K562 (cell line): ENCODE data around the gene ADORA1. TPM values are rescaled to one million over a fixed set of nuclear protein-coding genes. Genes with fewer than 3 reads are reported as not detected.

Source experiments
- ATAC-seq: fragments of 200-7000 bp; cut with Tn5 transposase; 3 replicates; pipeline ENCODE4 v1.9.1; 2020; ENCODE audit warnings: moderate library complexity
- BruUV-seq: library from RNA; stranded (reverse); fragments of 400-500 nt; replicated peaks from 2 replicates; lab custom pipeline; 2021; lab: Mats Ljungman, UMichigan
- CTCF ChIA-PET: fragments of 300-600 bp; formaldehyde crosslinking; extraction: SDS; loops from one replicate; lab custom pipeline; 2021; ENCODE audit warnings: low intra/inter-chr PET ratio; lab: Yijun Ruan, JAX
- POLR2A ChIA-PET: fragments of 300-600, 350-650 bp; sonication (Branson Sonifier 250); formaldehyde crosslinking; extraction: SDS; loops from one replicate; lab custom pipeline; 2021; ENCODE audit warnings: antibody characterized with exemption, inconsistent platforms; lab: Yijun Ruan, JAX
- DNase-seq, 4 experiments: peaks; one replicate each; pipeline versions ENCODE4 v3.0.0 to v3.0.0-alpha.2; 2011 to 2018; ENCODE audit warnings: low spot score in 3 of 4, mixed read lengths in 3 of 4; ENCODE audit errors: extremely low read depth in 1 of 4
- FAIRE-seq: peaks from 2 replicates; lab custom pipeline; 2011; peaks lifted over from hg19 to GRCh38; lab: Jason Lieb, UNC
- H2AFZ ChIP-seq: 2 replicates; pipeline ENCODE4 v1.6.0; 2011; ENCODE audit warnings: low read depth, low read length, control low read depth, inconsistent platforms
- H3K27ac ChIP-seq: fragments of 200-600 bp; 3 replicates; pipeline ENCODE4 v1.8.0; 2011; ENCODE audit warnings: low read depth, mild to moderate bottlenecking, control low read depth, inconsistent platforms, low read length, moderate library complexity, mixed read lengths; ENCODE audit errors: extremely low read depth
- H3K27me3 ChIP-seq, 2 experiments: fragments of 300-600 bp in 1 of 2; 2 replicates in 1 of 2; 3 replicates in 1 of 2; pipeline versions ENCODE4 v1.6.0 to v1.8.0; 2011; ENCODE audit warnings: inconsistent platforms in 2 of 2, low read length in 2 of 2, mild to moderate bottlenecking in 1 of 2, mixed read lengths in 1 of 2, moderate library complexity in 1 of 2; ENCODE audit not compliant: control insufficient read depth in 2 of 2, insufficient read depth in 2 of 2
- H3K36me3 ChIP-seq: fragments of 300-600 bp; 3 replicates; pipeline ENCODE4 v1.8.0; 2011; ENCODE audit warnings: mild to moderate bottlenecking, low read length, inconsistent platforms; ENCODE audit not compliant: control insufficient read depth, insufficient read depth
- H3K4me1 ChIP-seq, 2 experiments: fragments of 200-600 bp in 1 of 2; replicated peaks in 1 of 2; 2 replicates in 1 of 2; 3 replicates in 1 of 2; pipeline versions ENCODE4 v1.5.1 to v1.8.0; 2011; ENCODE audit warnings: inconsistent platforms in 2 of 2, low read length in 2 of 2, mild to moderate bottlenecking in 1 of 2, mixed read lengths in 1 of 2, moderate library complexity in 1 of 2; ENCODE audit not compliant: control insufficient read depth in 2 of 2, insufficient read depth in 2 of 2
- H3K4me2 ChIP-seq: 2 replicates; pipeline ENCODE4 v1.6.1; 2011; ENCODE audit warnings: low read length, control low read depth, inconsistent platforms, mixed read lengths; ENCODE audit not compliant: insufficient read depth
- H3K4me3 ChIP-seq: fragments of 200-600 bp; sonication (generic), shearing (Covaris generic); 2 replicates; pipeline ENCODE4 v1.5.1; 2016; ENCODE audit warnings: control low read depth, inconsistent platforms
- H3K79me2 ChIP-seq: fragments of 200-600 bp; 3 replicates; pipeline ENCODE4 v1.8.0; 2011; ENCODE audit warnings: low read length, inconsistent platforms; ENCODE audit not compliant: control insufficient read depth, insufficient read depth
- H3K9ac ChIP-seq, 2 experiments: 2 replicates each; pipeline versions ENCODE4 v1.6.0 to v1.6.1; 2011; ENCODE audit warnings: low read depth in 2 of 2, low read length in 2 of 2, control low read depth in 1 of 2, inconsistent platforms in 1 of 2, mild to moderate bottlenecking in 1 of 2, mixed read lengths in 1 of 2; ENCODE audit not compliant: insufficient read depth in 1 of 2
- H3K9me1 ChIP-seq: one replicate; pipeline ENCODE4 v1.6.0; 2011; ENCODE audit warnings: inconsistent platforms, mild to moderate bottlenecking, low read length, moderate library complexity; ENCODE audit not compliant: control insufficient read depth, insufficient read depth
- H3K9me3 ChIP-seq: replicated peaks from 2 replicates; pipeline ENCODE4 v1.5.1; 2011; ENCODE audit warnings: low read depth, low read length, inconsistent platforms; ENCODE audit not compliant: control insufficient read depth, insufficient read depth
- H4K20me1 ChIP-seq: replicated peaks from 2 replicates; pipeline ENCODE4 v1.6.1; 2011; ENCODE audit warnings: low read length, inconsistent platforms, mixed read lengths; ENCODE audit not compliant: control insufficient read depth, insufficient read depth
- CHD2 ChIP-seq: IDR thresholded peaks from 2 replicates; pipeline ENCODE4 v1.6.1; 2011; ENCODE audit warnings: low read depth, low read length
- ESRRA ChIP-seq: fragments of 450-650 bp; IDR thresholded peaks from 2 replicates; pipeline ENCODE4 v1.6.1; 2014; ENCODE audit warnings: low read depth, mild to moderate bottlenecking, moderate library complexity, borderline replicate concordance
- FUS ChIP-seq: fragments of 200-400 bp; formaldehyde crosslinking; optimal IDR thresholded peaks from 2 replicates; pipeline ENCODE3; 2017; ENCODE audit warnings: low read depth, low read length
- HES1 ChIP-seq: fragments of 450-650 bp; IDR thresholded peaks from 2 replicates; pipeline ENCODE4 v1.6.1; 2016; ENCODE audit warnings: low read depth, mild to moderate bottlenecking, moderate library complexity
- MEIS2 ChIP-seq: fragments of 450-650 bp; IDR thresholded peaks from 2 replicates; pipeline ENCODE4 v1.6.1; 2014; ENCODE audit warnings: mild to moderate bottlenecking; ENCODE audit not compliant: partially characterized antibody
- NCOA2 ChIP-seq, 2 experiments: fragments of 450-650 bp; IDR thresholded peaks; 2 replicates each; pipeline ENCODE4 v1.6.1; 2018; ENCODE audit warnings: mild to moderate bottlenecking in 2 of 2, moderate library complexity in 1 of 2; ENCODE audit not compliant: partially characterized antibody in 2 of 2
- SMC3 ChIP-seq: conservative IDR thresholded peaks from 2 replicates; pipeline ENCODE4 v1.6.1; 2011; ENCODE audit warnings: low read depth, low read length, improper control_type of control experiment; ENCODE audit not compliant: insufficient read depth
- SPI1 ChIP-seq: IDR thresholded peaks from 2 replicates; pipeline ENCODE4 v1.6.1; 2011; ENCODE audit warnings: low read depth, low read length, control low read depth, borderline replicate concordance
- ZKSCAN3 ChIP-seq: fragments of 250-450 bp; sonication (Bioruptor Pico); IDR thresholded peaks from 2 replicates; pipeline ENCODE4 v1.4.0; 2020
- WGBS: fragments of 100-300 bp; shearing (Covaris generic); methylation state at CpG from one replicate; pipeline ENCODE4 v1.1.6; 2016; ENCODE audit warnings: low coverage, mixed read lengths; ENCODE audit not compliant: insufficient coverage; ENCODE audit errors: missing lambda C conversion rate; 5-methylcytosine and 5-hydroxymethylcytosine counted together
- in situ Hi-C: fragments of 300-500 bp; cut with MboI; formaldehyde crosslinking; loops from 4 replicates; pipeline ENCODE4 v1.15.0; 2018; ENCODE audit warnings: inconsistent platforms, mixed read lengths
- intact Hi-C: fragments of 100-400 bp; cut with micrococcal nuclease; formaldehyde crosslinking; loops from 2 replicates; pipeline ENCODE4 v1.14.2; 2022
- polyA plus RNA-seq, 8 experiments: library from polyadenylated mRNA; depleted of rRNA in 4 of 8; stranded (reverse) in 5 of 8; unstranded in 3 of 8; fragments of >200 nt; fragmentation: Nextera tagmentation in 2 of 8; fragmentation: Illumina TruSeq in 1 of 8; extraction: Ambion mirVana in 2 of 8; extraction: Trizol in 1 of 8; gene quantifications; 2 replicates each; pipeline versions ENCODE4 v1.2.1 to v1.2.3, GENCODE V29; 2011 to 2014; ENCODE audit warnings: inconsistent platforms in 1 of 8, missing spikeins in 1 of 8
- total RNA-seq, 7 experiments: library from RNA; depleted of rRNA in 6 of 7; stranded (reverse); fragments of >200 nt in 6 of 7; fragmentation: Illumina TruSeq in 2 of 7; extraction: Trizol in 2 of 7; gene quantifications; 2 replicates each; pipeline versions ENCODE4 v1.2.1 to v1.2.3, GENCODE V29; 2011 to 2021; ENCODE audit warnings: low replicate concordance in 1 of 7

The ADORA1 gene
- total and polyA plus RNA-seq, 9 of the 15 experiments (the other 6 are each of a cell fraction or from before 2014, with no cell fraction given) = not detected

GRCh38 chr1:203084588-203085527 lies 42.7 kb upstream of the ADORA1 start:
- intact Hi-C loops (no loop called here), in situ Hi-C loops (no loop called here)
- Histone ChIP-seq H2AFZ (no peak overlapping the region), H3K4me3 (no peak overlapping the region), H3K36me3 (no peaks in the 10 kb centered on the region), H3K27me3 (peaks cover 46 to 72% of the 10 kb centered on the region in 2 experiments), H3K9me3 (no peaks in the 10 kb centered on the region), H3K27ac (no peak overlapping the region), H3K9ac (peak overlapping the region in 1 of 2 experiments; percentile 18; a peak in 1 of 4 replicates), H3K4me2 (no peak overlapping the region), H4K20me1 (peaks cover 13% of the 10 kb centered on the region), H3K4me1 (peaks cover 0 to 12% of the 10 kb centered on the region in 2 experiments; a peak in 3 of 5 replicates), H3K79me2 (no peaks in the 10 kb centered on the region), H3K9me1 (no peaks in the 10 kb centered on the region)
- POLR2A ChIA-PET = interaction anchor here (0.6 to 3.6 kb wide), 7 partner anchors 7 to 357 kb away, joined by 3 to 12 read pairs (median 4); no protein-coding TSS in a partner anchor
- 16% methylated on average over 14 of the region's 14 CpGs for WGBS
- ATAC-seq = peak; percentile 84
- DNase-seq = peak; percentile 49 to 83 (median 80)
- no TSS peak for BruUV-seq
- CTCF ChIA-PET = interaction anchor here (0.7 kb wide), 1 partner anchor 32 kb away, joined by 3 read pairs; no protein-coding TSS in a partner anchor
- FAIRE-seq = peak; percentile 57
- TF ChIP-seq MEIS2 = no peak
- no peak for TF ChIP-seq FUS
- peak; percentile 33; the same call in 1 of the 2 replicates for TF ChIP-seq SMC3
- TF ChIP-seq CHD2 = no peak
- TF ChIP-seq SPI1 = peak; percentile 42; the same call in 1 of the 2 replicates
- TF ChIP-seq NCOA2 (IDR thresholded peaks at IDR 0.05; ENCODE audit: partially characterized antibody in 2 of 2) = no peak
- no peak for TF ChIP-seq ZKSCAN3 (CRISPR knock-in tag)
- no peak for TF ChIP-seq HES1
- TF ChIP-seq ESRRA = 0 out of 2 replicates have a peak, but pooled peaks have one; percentile 72
